ENCODE results near the gene LMBR1L. TPM values are rescaled to one million over a fixed set of nuclear protein-coding genes. Genes with fewer than 3 reads are reported as not detected.

Gene LMBR1L
- total RNA-seq, 1 experiment from 2014 or later: 46.8 TPM

DNA sequence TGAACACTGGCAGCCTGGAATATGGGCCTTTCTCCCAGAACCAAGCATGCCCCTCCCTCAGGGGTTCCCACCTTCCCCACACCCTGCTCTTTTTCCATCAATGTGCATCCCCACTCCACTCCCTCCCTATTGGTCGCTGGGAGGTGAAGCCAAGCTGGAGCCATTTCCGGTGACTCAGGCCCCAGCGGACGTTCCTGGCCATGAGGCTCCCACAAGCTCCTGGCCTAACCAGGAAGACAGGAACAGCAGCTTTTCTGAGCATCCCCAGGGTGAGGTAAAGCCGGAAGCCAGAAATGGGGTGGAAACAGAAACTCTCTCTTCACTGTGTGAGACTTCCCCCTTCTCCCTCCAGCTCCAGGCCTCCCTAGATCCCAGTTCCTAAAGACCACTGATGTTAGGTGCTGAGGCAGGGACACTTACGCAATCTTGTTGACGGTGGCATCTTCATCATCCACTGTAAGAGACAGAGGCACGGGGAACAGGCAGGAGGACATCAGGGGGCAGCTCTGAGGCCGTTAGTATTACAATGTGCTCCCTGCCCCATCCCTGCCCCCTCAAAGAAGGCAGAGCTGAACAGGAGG lies 5.1 kb downstream of the LMBR1L start:
- no peak overlapping the region for H3K9ac ChIP-seq (ENCODE audit: low read length)
- no peaks in the 10 kb centered on the region for H3K79me2 ChIP-seq (ENCODE audit: low read length)
- H4K20me1 ChIP-seq (ENCODE audit: insufficient read depth, low read depth, low read length): 0 out of 2 replicates have a peak, but pooled peaks cover 3% of the 10 kb centered on the region
- H3K9me3 ChIP-seq (ENCODE audit: low read length): no peaks in the 10 kb centered on the region
- no peak overlapping the region for H3K4me3 ChIP-seq (ENCODE audit: low read length)
- H3K27ac ChIP-seq (ENCODE audit: low read length): no peak overlapping the region
- peaks cover 25% of the 10 kb centered on the region for H3K4me1 ChIP-seq (ENCODE audit: low read length)
- no peaks in the 10 kb centered on the region for H3K36me3 ChIP-seq (ENCODE audit: insufficient read depth, low read length)
- DNase-seq: no peak
- H2AFZ ChIP-seq (ENCODE audit: low read length): no peak overlapping the region
- no peak overlapping the region for H3K4me2 ChIP-seq (ENCODE audit: low read depth, low read length, poor library complexity, severe bottlenecking)
- H3K9me2 ChIP-seq (replicated peaks; ENCODE audit: insufficient read depth, low read length): no peaks in the 10 kb centered on the region
- H3K27me3 ChIP-seq (ENCODE audit: low read length): peaks cover 4% of the 10 kb centered on the region; the same call in 1 of the 2 replicates

- H3K4me1 ChIP-seq (ENCODE audit: low read length): peaks cover 24% of the 10 kb centered on the region
- H3K36me3 ChIP-seq (ENCODE audit: insufficient read depth, low read length): no peaks in the 10 kb centered on the region
- H3K27me3 ChIP-seq (ENCODE audit: low read length): peaks cover 4% of the 10 kb centered on the region; the same call in 1 of the 2 replicates
- no peaks in the 10 kb centered on the region for H3K9me3 ChIP-seq (ENCODE audit: low read length)
- H3K79me2 ChIP-seq (ENCODE audit: low read length): no peaks in the 10 kb centered on the region
- no peak overlapping the region for H3K9ac ChIP-seq (ENCODE audit: low read length)
- no peaks in the 10 kb centered on the region for H3K9me2 ChIP-seq (replicated peaks; ENCODE audit: insufficient read depth, low read length)
- H3K27ac ChIP-seq (ENCODE audit: low read length): no peak overlapping the region
- no peak overlapping the region for H3K4me3 ChIP-seq (ENCODE audit: low read length)
- no peak for DNase-seq
- no peak overlapping the region for H3K4me2 ChIP-seq (ENCODE audit: low read depth, low read length, poor library complexity, severe bottlenecking)
- no peak overlapping the region for H2AFZ ChIP-seq (ENCODE audit: low read length)
- H4K20me1 ChIP-seq (ENCODE audit: insufficient read depth, low read depth, low read length): 0 out of 2 replicates have a peak, but pooled peaks cover 3% of the 10 kb centered on the region
Observed at GRCh38 chr12:49104822-49105221, 5.8 kb downstream of the LMBR1L start.

DNA sequence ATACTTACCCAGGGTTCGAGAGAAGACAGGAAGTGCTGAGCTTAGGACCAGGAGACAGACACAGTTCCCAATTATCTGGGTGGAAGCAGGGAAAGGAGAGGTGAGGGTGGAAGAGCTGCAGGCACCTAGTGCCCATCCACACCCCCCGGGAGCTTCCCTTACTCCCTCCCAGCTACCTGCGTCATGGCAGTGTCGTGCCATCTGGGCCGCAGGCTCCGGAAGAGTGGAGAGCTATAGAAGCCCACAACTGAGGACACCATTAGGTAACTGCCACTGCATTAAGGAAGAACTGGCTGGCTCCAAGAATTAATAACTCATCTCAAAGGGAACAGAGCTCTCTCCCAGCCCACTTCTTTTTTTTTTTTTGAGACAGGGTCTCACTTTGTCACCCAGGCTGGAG lies 10.3 kb downstream of the LMBR1L start:
- H3K27me3 ChIP-seq (ENCODE audit: low read length): no peaks in the 10 kb centered on the region
- H4K20me1 ChIP-seq (ENCODE audit: insufficient read depth, low read depth, low read length): no peaks in the 10 kb centered on the region
- no peak overlapping the region for H3K9ac ChIP-seq (ENCODE audit: low read length)
- no peak overlapping the region for H3K27ac ChIP-seq (ENCODE audit: low read length)
- peaks cover 8% of the 10 kb centered on the region for H3K4me1 ChIP-seq (ENCODE audit: low read length)
- no peaks in the 10 kb centered on the region for H3K79me2 ChIP-seq (ENCODE audit: low read length)
- H3K4me3 ChIP-seq (ENCODE audit: low read length): no peak overlapping the region
- no peak overlapping the region for H2AFZ ChIP-seq (ENCODE audit: low read length)
- H3K4me2 ChIP-seq (ENCODE audit: low read depth, low read length, poor library complexity, severe bottlenecking): no peak overlapping the region
- no peak for DNase-seq
- H3K9me3 ChIP-seq (ENCODE audit: low read length): no peaks in the 10 kb centered on the region
- H3K36me3 ChIP-seq (ENCODE audit: insufficient read depth, low read length): no peaks in the 10 kb centered on the region
- no peaks in the 10 kb centered on the region for H3K9me2 ChIP-seq (replicated peaks; ENCODE audit: insufficient read depth, low read length)

GRCh38 chr12:49098703-49099102 lies 11.9 kb downstream of the LMBR1L start:
- H2AFZ ChIP-seq (ENCODE audit: low read length): no peak overlapping the region
- no peaks in the 10 kb centered on the region for H3K27me3 ChIP-seq (ENCODE audit: low read length)
- no peak overlapping the region for H3K4me3 ChIP-seq (ENCODE audit: low read length)
- H3K4me1 ChIP-seq (ENCODE audit: low read length): peaks cover 8% of the 10 kb centered on the region
- H3K36me3 ChIP-seq (ENCODE audit: insufficient read depth, low read length): no peaks in the 10 kb centered on the region
- H3K4me2 ChIP-seq (ENCODE audit: low read depth, low read length, poor library complexity, severe bottlenecking): no peak overlapping the region
- H3K79me2 ChIP-seq (ENCODE audit: low read length): no peaks in the 10 kb centered on the region
- no peak overlapping the region for H3K27ac ChIP-seq (ENCODE audit: low read length)
- H3K9me3 ChIP-seq (ENCODE audit: low read length): no peaks in the 10 kb centered on the region
- no peak overlapping the region for H3K9ac ChIP-seq (ENCODE audit: low read length)
- no peaks in the 10 kb centered on the region for H3K9me2 ChIP-seq (replicated peaks; ENCODE audit: insufficient read depth, low read length)
- H4K20me1 ChIP-seq (ENCODE audit: insufficient read depth, low read depth, low read length): no peaks in the 10 kb centered on the region
- no peak for DNase-seq

DNA sequence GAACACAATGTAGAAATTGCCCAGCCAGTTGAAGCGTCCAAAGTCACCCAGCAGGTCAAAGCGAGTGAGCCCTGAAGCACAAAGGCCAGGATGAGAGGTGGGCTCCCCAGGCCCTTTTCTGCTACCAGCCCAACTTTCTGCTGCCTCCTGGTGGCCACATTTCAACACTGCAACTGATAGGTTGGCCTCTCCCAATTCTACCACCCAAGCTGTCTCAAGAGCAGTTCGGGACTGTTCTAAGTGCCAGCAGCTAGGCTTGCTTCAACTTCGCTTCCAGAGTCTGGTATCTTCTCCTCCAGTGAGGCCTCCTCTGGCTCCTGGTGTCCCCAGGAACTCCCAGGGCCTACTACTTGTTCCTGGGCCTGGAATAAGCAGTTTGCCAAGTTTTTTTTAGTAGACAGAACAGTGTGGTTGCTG lies 12.6 kb downstream of the LMBR1L start:
- H3K4me2 ChIP-seq (ENCODE audit: low read depth, low read length, poor library complexity, severe bottlenecking): no peak overlapping the region
- no peak overlapping the region for H3K27ac ChIP-seq (ENCODE audit: low read length)
- no peaks in the 10 kb centered on the region for H3K27me3 ChIP-seq (ENCODE audit: low read length)
- H3K9me2 ChIP-seq (replicated peaks; ENCODE audit: insufficient read depth, low read length): no peaks in the 10 kb centered on the region
- H4K20me1 ChIP-seq (ENCODE audit: insufficient read depth, low read depth, low read length): no peaks in the 10 kb centered on the region
- H3K9me3 ChIP-seq (ENCODE audit: low read length): no peaks in the 10 kb centered on the region
- H3K4me1 ChIP-seq (ENCODE audit: low read length): peaks cover 9% of the 10 kb centered on the region
- no peak overlapping the region for H3K9ac ChIP-seq (ENCODE audit: low read length)
- H3K79me2 ChIP-seq (ENCODE audit: low read length): no peaks in the 10 kb centered on the region
- DNase-seq: peak; percentile 88
- no peak overlapping the region for H2AFZ ChIP-seq (ENCODE audit: low read length)
- H3K4me3 ChIP-seq (ENCODE audit: low read length): no peak overlapping the region
- H3K36me3 ChIP-seq (ENCODE audit: insufficient read depth, low read length): no peaks in the 10 kb centered on the region

DNA sequence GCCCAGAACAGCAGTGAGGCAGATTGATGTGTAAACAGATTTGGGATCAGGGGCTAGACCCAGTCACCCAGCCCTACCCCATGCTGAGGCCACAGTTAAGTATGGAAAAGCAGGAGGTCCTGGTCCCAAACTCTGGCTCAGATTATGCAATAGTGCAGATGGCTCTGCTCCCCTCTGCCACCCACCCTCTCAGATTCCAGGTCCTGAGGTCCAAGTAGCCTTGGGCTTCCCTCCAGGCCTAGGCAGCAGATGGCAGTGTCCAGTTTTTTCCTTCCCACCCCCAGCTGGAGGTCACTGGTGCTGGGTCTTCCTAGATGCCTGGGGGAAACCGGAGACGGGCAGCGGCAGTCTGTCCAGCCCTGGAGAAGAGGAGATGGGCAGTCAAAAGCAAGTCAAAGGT lies 13.3 kb downstream of the LMBR1L start:
- Histone ChIP-seq H3K9me3 (ENCODE audit: low read length) (no peaks in the 10 kb centered on the region), H3K4me2 (ENCODE audit: low read depth, low read length, poor library complexity, severe bottlenecking) (no peak overlapping the region)

DNA sequence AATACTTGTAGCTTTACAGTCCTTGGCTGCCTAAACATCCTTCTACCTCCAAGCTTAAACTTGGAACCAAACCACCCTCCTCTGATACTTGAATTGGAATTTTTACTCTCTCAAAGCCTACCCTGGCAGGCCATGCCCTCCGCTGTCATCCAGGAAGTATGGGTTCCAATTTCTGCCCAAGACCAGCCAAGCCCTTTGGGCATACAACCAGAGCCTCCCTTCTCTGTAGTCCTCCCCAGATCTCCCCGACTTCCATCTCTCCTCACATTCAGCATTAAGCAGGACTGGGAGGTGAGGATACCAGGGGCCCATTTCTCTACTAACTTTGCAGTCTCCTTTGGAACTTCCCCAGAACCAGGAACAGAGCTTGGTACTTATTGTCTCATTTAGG lies 15.7 kb downstream of the LMBR1L start:
- H4K20me1 ChIP-seq (ENCODE audit: insufficient read depth, low read depth, low read length): no peaks in the 10 kb centered on the region
- H3K36me3 ChIP-seq (ENCODE audit: insufficient read depth, low read length): no peaks in the 10 kb centered on the region
- no peak overlapping the region for H3K4me2 ChIP-seq (ENCODE audit: low read depth, low read length, poor library complexity, severe bottlenecking)
- no peaks in the 10 kb centered on the region for H3K9me2 ChIP-seq (replicated peaks; ENCODE audit: insufficient read depth, low read length)
- H3K79me2 ChIP-seq (ENCODE audit: low read length): no peaks in the 10 kb centered on the region
- H3K4me3 ChIP-seq (ENCODE audit: low read length): no peak overlapping the region
- no peak overlapping the region for H2AFZ ChIP-seq (ENCODE audit: low read length)
- peaks cover 12% of the 10 kb centered on the region for H3K4me1 ChIP-seq (ENCODE audit: low read length)
- no peak overlapping the region for H3K27ac ChIP-seq (ENCODE audit: low read length)
- H3K27me3 ChIP-seq (ENCODE audit: low read length): no peaks in the 10 kb centered on the region
- no peak for DNase-seq
- no peaks in the 10 kb centered on the region for H3K9me3 ChIP-seq (ENCODE audit: low read length)
- H3K9ac ChIP-seq (ENCODE audit: low read length): no peak overlapping the region

More for the DNA sequence above, 13.3 kb downstream of the LMBR1L start:
- no peaks in the 10 kb centered on the region for H3K27me3 ChIP-seq (ENCODE audit: low read length)
- H3K79me2 ChIP-seq (ENCODE audit: low read length): no peaks in the 10 kb centered on the region
- H3K9ac ChIP-seq (ENCODE audit: low read length): no peak overlapping the region
- H4K20me1 ChIP-seq (ENCODE audit: insufficient read depth, low read depth, low read length): no peaks in the 10 kb centered on the region
- no peaks in the 10 kb centered on the region for H3K9me2 ChIP-seq (replicated peaks; ENCODE audit: insufficient read depth, low read length)
- H3K4me1 ChIP-seq (ENCODE audit: low read length): peaks cover 9% of the 10 kb centered on the region
- no peak for DNase-seq
- no peak overlapping the region for H3K4me3 ChIP-seq (ENCODE audit: low read length)
- no peak overlapping the region for H3K27ac ChIP-seq (ENCODE audit: low read length)
- no peak overlapping the region for H2AFZ ChIP-seq (ENCODE audit: low read length)
- no peaks in the 10 kb centered on the region for H3K36me3 ChIP-seq (ENCODE audit: insufficient read depth, low read length)

GRCh38 chr12:49094160-49094974 lies 16.3 kb downstream of the LMBR1L start, which contains the start of gene DHH:
Gene DHH, minus strand, starts transcription at chr12:49094801. Its CDS starts 289 bp downstream, at chr12:49094512.
- Histone ChIP-seq H3K4me2 (ENCODE audit: low read depth, low read length, poor library complexity, severe bottlenecking) (peak within 1 kb of the TSS; percentile 49), H2AFZ (ENCODE audit: low read length) (no peak within 1 kb of the TSS), H3K27me3 (ENCODE audit: low read length) (no peaks in the 10 kb centered on the region), H3K36me3 (ENCODE audit: insufficient read depth, low read length) (no peaks in the 10 kb centered on the region), H3K79me2 (ENCODE audit: low read length) (no peaks in the 10 kb centered on the region), H3K27ac (ENCODE audit: low read length) (no peak within 1 kb of the TSS), H3K4me3 (ENCODE audit: low read length) (peak within 1 kb of the TSS; percentile 49; the same call in 1 of the 2 replicates), H4K20me1 (ENCODE audit: insufficient read depth, low read depth, low read length) (no peaks in the 10 kb centered on the region), H3K9me2 (replicated peaks; ENCODE audit: insufficient read depth, low read length) (no peaks in the 10 kb centered on the region), H3K4me1 (ENCODE audit: low read length) (peaks cover 17% of the 10 kb centered on the region), H3K9ac (ENCODE audit: low read length) (peak within 1 kb of the TSS; percentile 29; the same call in 1 of the 2 replicates), H3K9me3 (ENCODE audit: low read length) (no peaks in the 10 kb centered on the region)
- DNase-seq: no peak

Data from Karpas-422 (cell line).